ENCODE data around the gene PRIM1.

PRIM1 gene

DNA sequence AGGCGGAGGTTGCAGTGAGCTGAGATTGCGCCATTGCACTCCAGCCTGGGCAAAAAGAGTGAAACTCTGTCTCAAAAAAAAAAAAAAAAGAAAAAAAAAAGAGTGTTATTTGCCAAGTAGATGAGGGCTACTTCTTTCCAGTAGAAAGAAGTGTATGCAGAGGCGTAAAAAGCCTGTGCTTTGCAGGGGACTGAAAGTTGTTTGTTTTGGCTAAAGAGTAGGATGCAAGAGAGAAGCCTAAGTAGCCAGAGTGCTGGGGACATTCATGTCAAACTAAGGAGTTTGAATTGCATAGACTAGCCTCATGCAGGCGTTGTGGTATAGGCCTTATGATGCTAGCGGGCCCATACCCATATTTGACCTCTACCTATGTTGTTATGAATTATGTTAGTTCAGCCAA lies 20.5 kb upstream of the PRIM1 start:
- H3K9ac ChIP-seq (ENCODE audit: low read length), result no peak overlapping the region
- H3K23ac ChIP-seq (ENCODE audit: low read length), result no peak overlapping the region
- WGBS (ENCODE audit: extremely low coverage, insufficient coverage, insufficient read length), result no CpG with 5 or more reads among the region's 5 CpGs
- H3K4me1 ChIP-seq (ENCODE audit: control insufficient read depth in 1 of 2, insufficient read depth in 2 of 2, low read length in 2 of 2), result no peaks in the 10 kb centered on the region
- DNase-seq, result no peak
- no peaks in the 10 kb centered on the region for H3K79me1 ChIP-seq (ENCODE audit: low read length)
- H3K9me3 ChIP-seq (ENCODE audit: insufficient read depth, low read depth, low read length), result peaks cover 1% of the 10 kb centered on the region
- H4K8ac ChIP-seq (ENCODE audit: low read depth, low read length), result no peak overlapping the region
- H3K4me3 ChIP-seq (ENCODE audit: low read depth, low read length), result no peak overlapping the region
- H3K18ac ChIP-seq (ENCODE audit: low read length), result no peak overlapping the region
- H2AK5ac ChIP-seq (ENCODE audit: low read length), result no peak overlapping the region
- no peak overlapping the region for H2BK120ac ChIP-seq (ENCODE audit: insufficient read depth, low read length, poor library complexity)
- H2AFZ ChIP-seq (ENCODE audit: insufficient read depth, low read length, poor library complexity), result no peak overlapping the region
- no peaks in the 10 kb centered on the region for H3K27me3 ChIP-seq (ENCODE audit: insufficient read depth, low read length)
- H2BK12ac ChIP-seq (ENCODE audit: low read length), result no peak overlapping the region
- no peak overlapping the region for H3K4me2 ChIP-seq (ENCODE audit: low read length)
- H3K27ac ChIP-seq (ENCODE audit: low read depth, low read length), result no peak overlapping the region
- no peaks in the 10 kb centered on the region for H3K36me3 ChIP-seq (ENCODE audit: control insufficient read depth in 1 of 2, insufficient read depth in 2 of 2, low read length in 2 of 2)
- no peak overlapping the region for H4K12ac ChIP-seq (ENCODE audit: low read depth, low read length)
- no peak overlapping the region for H2BK5ac ChIP-seq (ENCODE audit: low read depth, low read length, poor library complexity)
- H3K79me2 ChIP-seq (ENCODE audit: control insufficient read depth, insufficient read depth, low read length, poor library complexity), result no peaks in the 10 kb centered on the region
- no peak overlapping the region for H3K4ac ChIP-seq (ENCODE audit: low read depth, low read length)
- no peak overlapping the region for H3K14ac ChIP-seq (ENCODE audit: low read length)
- no peak overlapping the region for H4K91ac ChIP-seq (ENCODE audit: low read depth, low read length)

DNA sequence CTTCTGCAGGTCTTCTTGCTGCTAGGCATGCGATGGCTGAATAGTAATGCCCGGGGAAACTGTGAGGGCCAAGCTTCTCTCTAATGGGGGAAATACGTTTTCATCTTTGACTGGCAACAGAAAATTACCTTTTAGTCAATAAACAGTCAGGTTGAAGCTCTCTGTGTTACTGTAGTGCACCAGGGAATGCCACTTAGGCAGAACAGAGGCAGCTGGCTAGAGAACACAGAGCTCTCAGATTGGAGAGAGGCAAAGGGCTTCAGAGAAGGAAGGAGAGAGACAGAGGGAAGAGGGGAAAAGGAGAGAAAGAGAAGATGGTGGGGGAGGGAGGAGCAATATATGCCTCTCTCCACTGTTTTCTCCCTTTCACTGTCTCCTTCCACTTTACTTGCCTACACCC lies 17.7 kb upstream of the PRIM1 start:
- DNase-seq, result no peak
- Histone ChIP-seq H3K4me1 (ENCODE audit: control insufficient read depth in 1 of 2, insufficient read depth in 2 of 2, low read length in 2 of 2) (no peaks in the 10 kb centered on the region), H2AFZ (ENCODE audit: insufficient read depth, low read length, poor library complexity) (no peak overlapping the region), H3K4me3 (ENCODE audit: low read depth, low read length) (no peak overlapping the region), H4K91ac (ENCODE audit: low read depth, low read length) (no peak overlapping the region), H4K8ac (ENCODE audit: low read depth, low read length) (no peak overlapping the region), H3K23ac (ENCODE audit: low read length) (no peak overlapping the region), H4K12ac (ENCODE audit: low read depth, low read length) (no peak overlapping the region), H3K27me3 (ENCODE audit: insufficient read depth, low read length) (no peaks in the 10 kb centered on the region), H3K4ac (ENCODE audit: low read depth, low read length) (no peak overlapping the region), H2BK12ac (ENCODE audit: low read length) (no peak overlapping the region), H3K27ac (ENCODE audit: low read depth, low read length) (no peak overlapping the region), H3K9ac (ENCODE audit: low read length) (no peak overlapping the region), H3K79me2 (ENCODE audit: control insufficient read depth, insufficient read depth, low read length, poor library complexity) (no peaks in the 10 kb centered on the region), H2BK120ac (ENCODE audit: insufficient read depth, low read length, poor library complexity) (no peak overlapping the region), H3K18ac (ENCODE audit: low read length) (no peak overlapping the region), H2BK5ac (ENCODE audit: low read depth, low read length, poor library complexity) (no peak overlapping the region), H2AK5ac (ENCODE audit: low read length) (no peak overlapping the region), H3K4me2 (ENCODE audit: low read length) (no peak overlapping the region), H3K79me1 (ENCODE audit: low read length) (no peaks in the 10 kb centered on the region), H3K9me3 (ENCODE audit: insufficient read depth, low read depth, low read length) (peaks cover 1% of the 10 kb centered on the region), H3K36me3 (ENCODE audit: control insufficient read depth in 1 of 2, insufficient read depth in 2 of 2, low read length in 2 of 2) (no peaks in the 10 kb centered on the region), H3K14ac (ENCODE audit: low read length) (no peak overlapping the region)
- WGBS (ENCODE audit: extremely low coverage, insufficient coverage, insufficient read length), result no CpG with 5 or more reads among the region's 3 CpGs

DNA sequence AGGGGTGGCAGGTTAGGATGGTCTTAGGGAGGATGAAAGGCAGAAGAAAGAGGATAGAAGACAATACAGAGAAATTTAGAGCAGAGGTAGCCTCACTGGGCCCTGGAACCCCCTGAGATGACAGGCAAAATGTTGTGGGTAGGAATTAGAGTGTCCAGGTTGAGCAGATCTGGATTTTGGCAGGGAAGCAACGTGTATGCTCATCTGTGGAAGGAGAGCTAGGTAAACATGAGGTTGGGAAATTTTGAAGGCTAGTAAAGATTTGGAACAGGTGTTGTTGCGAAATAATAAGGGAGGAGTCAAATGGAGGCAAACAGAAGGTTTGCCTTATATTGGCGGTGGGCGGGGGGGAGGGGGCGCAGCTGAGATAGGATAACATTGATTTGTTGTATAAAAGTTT lies 16.3 kb upstream of the PRIM1 start:
- Histone ChIP-seq H3K36me3 (ENCODE audit: control insufficient read depth in 1 of 2, insufficient read depth in 2 of 2, low read length in 2 of 2) (no peaks in the 10 kb centered on the region), H3K4me1 (ENCODE audit: control insufficient read depth in 1 of 2, insufficient read depth in 2 of 2, low read length in 2 of 2) (no peaks in the 10 kb centered on the region), H3K4ac (ENCODE audit: low read depth, low read length) (no peak overlapping the region), H4K91ac (ENCODE audit: low read depth, low read length) (no peak overlapping the region), H3K4me2 (ENCODE audit: low read length) (no peak overlapping the region), H3K79me1 (ENCODE audit: low read length) (no peaks in the 10 kb centered on the region), H3K9ac (ENCODE audit: low read length) (no peak overlapping the region), H3K9me3 (ENCODE audit: insufficient read depth, low read depth, low read length) (peaks cover 1% of the 10 kb centered on the region), H4K8ac (ENCODE audit: low read depth, low read length) (no peak overlapping the region), H2AK5ac (ENCODE audit: low read length) (no peak overlapping the region), H2AFZ (ENCODE audit: insufficient read depth, low read length, poor library complexity) (no peak overlapping the region), H3K18ac (ENCODE audit: low read length) (no peak overlapping the region), H3K4me3 (ENCODE audit: low read depth, low read length) (no peak overlapping the region), H3K27ac (ENCODE audit: low read depth, low read length) (no peak overlapping the region), H4K12ac (ENCODE audit: low read depth, low read length) (no peak overlapping the region), H2BK12ac (ENCODE audit: low read length) (no peak overlapping the region), H3K23ac (ENCODE audit: low read length) (no peak overlapping the region), H3K27me3 (ENCODE audit: insufficient read depth, low read length) (no peaks in the 10 kb centered on the region), H2BK5ac (ENCODE audit: low read depth, low read length, poor library complexity) (no peak overlapping the region), H2BK120ac (ENCODE audit: insufficient read depth, low read length, poor library complexity) (no peak overlapping the region), H3K14ac (ENCODE audit: low read length) (no peak overlapping the region), H3K79me2 (ENCODE audit: control insufficient read depth, insufficient read depth, low read length, poor library complexity) (no peaks in the 10 kb centered on the region)
- no CpG with 5 or more reads among the region's 5 CpGs for WGBS (ENCODE audit: extremely low coverage, insufficient coverage, insufficient read length)
- DNase-seq, result no peak

DNA sequence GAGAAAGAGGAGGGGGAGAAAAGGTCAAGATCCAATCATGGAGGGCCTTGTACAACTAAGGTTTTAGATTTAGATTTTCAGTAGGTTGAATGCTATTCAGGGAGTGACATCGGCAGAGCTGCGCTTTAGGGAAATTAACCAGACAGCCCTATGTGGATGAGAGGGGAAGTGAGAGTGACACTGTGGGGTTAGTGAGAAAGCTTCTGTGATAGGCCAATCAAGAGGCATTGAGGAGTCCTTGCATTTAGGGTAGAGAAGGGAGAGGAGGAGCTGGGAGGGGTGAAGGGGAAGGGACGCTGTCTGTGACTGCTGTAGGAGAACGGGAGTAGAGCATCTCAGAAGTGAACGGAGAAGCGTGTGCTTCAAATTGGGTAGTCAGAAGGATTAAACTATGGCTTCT lies 14.4 kb upstream of the PRIM1 start:
- Histone ChIP-seq H3K4me2 (ENCODE audit: low read length) (no peak overlapping the region), H3K14ac (ENCODE audit: low read length) (no peak overlapping the region), H4K91ac (ENCODE audit: low read depth, low read length) (no peak overlapping the region), H2AK5ac (ENCODE audit: low read length) (no peak overlapping the region), H2BK5ac (ENCODE audit: low read depth, low read length, poor library complexity) (no peak overlapping the region), H3K79me1 (ENCODE audit: low read length) (no peaks in the 10 kb centered on the region), H3K9ac (ENCODE audit: low read length) (no peak overlapping the region), H3K27ac (ENCODE audit: low read depth, low read length) (no peak overlapping the region), H3K23ac (ENCODE audit: low read length) (no peak overlapping the region), H2AFZ (ENCODE audit: insufficient read depth, low read length, poor library complexity) (no peak overlapping the region), H3K4me1 (ENCODE audit: control insufficient read depth in 1 of 2, insufficient read depth in 2 of 2, low read length in 2 of 2) (no peaks in the 10 kb centered on the region), H3K4ac (ENCODE audit: low read depth, low read length) (no peak overlapping the region), H2BK120ac (ENCODE audit: insufficient read depth, low read length, poor library complexity) (no peak overlapping the region), H3K9me3 (ENCODE audit: insufficient read depth, low read depth, low read length) (peaks cover 1% of the 10 kb centered on the region), H4K12ac (ENCODE audit: low read depth, low read length) (no peak overlapping the region), H3K36me3 (ENCODE audit: control insufficient read depth in 1 of 2, insufficient read depth in 2 of 2, low read length in 2 of 2) (no peaks in the 10 kb centered on the region), H4K8ac (ENCODE audit: low read depth, low read length) (no peak overlapping the region), H3K27me3 (ENCODE audit: insufficient read depth, low read length) (no peaks in the 10 kb centered on the region), H3K18ac (ENCODE audit: low read length) (no peak overlapping the region), H2BK12ac (ENCODE audit: low read length) (no peak overlapping the region), H3K4me3 (ENCODE audit: low read depth, low read length) (no peak overlapping the region), H3K79me2 (ENCODE audit: control insufficient read depth, insufficient read depth, low read length, poor library complexity) (no peaks in the 10 kb centered on the region)
- no peak for DNase-seq
- WGBS (ENCODE audit: extremely low coverage, insufficient coverage, insufficient read length), result no CpG with 5 or more reads among the region's 6 CpGs
